NCI-H146 treated with DMSO at 0.1 percent for 48 hours (cell line): ENCODE data around the gene TAF1.
A peak's percentile ranks its signal among the peaks of the same experiment; 100 is the strongest.
"Not testable (repeated sequence)": the region's sequence is repeated elsewhere in the genome, so short reads cannot be mapped to it uniquely, and the experiment has no call there.

ENCODE experiments used
- DNase-seq: peaks from one replicate; lab custom pipeline; 2025; ENCODE audit not compliant: unreplicated experiment; lab: John Stamatoyannopoulos, UW

Gene TAF1

GRCh38 chrX:71365875-71366673 is at the start of gene TAF1:
Gene TAF1, plus strand, starts transcription at chrX:71366357. Its CDS starts 18 bp downstream, at chrX:71366375.
- DNase-seq, result peak; percentile 94

DNA sequence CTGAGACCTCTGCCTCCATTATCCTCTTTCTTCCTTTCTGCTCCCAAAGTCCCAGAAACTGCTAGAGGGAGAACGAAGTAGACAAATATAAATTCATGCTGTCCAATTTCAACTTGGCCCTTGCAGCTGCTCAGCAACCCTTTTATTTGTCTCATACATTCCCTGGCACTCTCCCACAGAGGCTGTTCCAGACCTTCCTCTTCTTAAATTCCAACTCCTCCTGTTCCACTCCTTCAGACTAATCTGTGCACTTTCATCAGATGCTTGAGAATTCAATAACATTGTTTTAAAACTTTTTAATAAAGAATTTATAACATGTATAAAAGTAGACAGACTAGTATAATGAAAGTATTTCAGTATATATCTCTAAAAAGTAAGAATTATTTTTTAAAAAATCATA is 49.2 kb upstream of the TAF1 start:
- DNase-seq, result not testable (repeated sequence)

- DNase-seq, result no peak
These were observed 46.0 kb upstream of the TAF1 start for GRCh38 chrX:71320126-71320525.

DNA sequence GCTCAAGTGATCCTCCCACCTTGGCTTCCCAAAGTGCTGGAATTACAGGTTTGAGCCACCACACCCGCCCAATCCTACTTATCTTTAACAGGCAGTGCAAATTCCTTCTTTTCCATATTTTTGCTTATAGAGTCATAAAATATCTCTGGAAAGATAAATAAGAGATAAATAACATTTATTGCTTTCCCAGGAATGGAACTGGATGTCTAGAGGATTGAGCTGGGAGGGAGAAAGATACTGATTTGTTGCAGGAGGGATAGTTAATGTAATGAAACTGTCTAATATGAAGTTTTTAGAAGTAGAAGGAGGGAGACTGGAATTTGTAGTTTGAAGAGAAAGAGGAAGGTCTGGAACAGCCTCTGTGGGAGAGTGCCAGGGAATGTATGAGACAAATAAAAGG is 44.4 kb upstream of the TAF1 start:
- no peak for DNase-seq

GRCh38 chrX:71324452-71324851 is 41.7 kb upstream of the TAF1 start:
- not testable (repeated sequence) for DNase-seq

DNA sequence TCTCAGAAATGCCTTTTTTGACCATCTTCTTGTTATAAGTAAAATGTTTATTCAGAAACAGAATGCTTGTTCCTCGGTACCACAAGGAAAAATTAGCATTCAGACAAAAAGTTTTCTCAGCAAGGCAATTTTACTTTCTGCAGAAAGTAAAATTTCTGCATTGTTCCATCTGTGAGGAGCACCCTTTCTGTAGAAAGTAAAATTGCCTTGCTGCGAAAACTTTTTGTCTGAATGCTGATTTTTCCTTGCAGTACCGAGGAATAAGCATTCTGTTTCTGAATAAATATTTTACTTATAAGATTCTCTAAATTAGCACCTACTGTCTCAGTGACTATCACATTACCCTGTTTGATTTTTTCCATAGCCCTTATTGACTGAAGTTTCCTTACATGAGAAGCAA is 39.8 kb upstream of the TAF1 start:
- no peak for DNase-seq

- DNase-seq, result not testable (repeated sequence)
These were observed 16.9 kb upstream of the TAF1 start for GRCh38 chrX:71349151-71349665.

DNA sequence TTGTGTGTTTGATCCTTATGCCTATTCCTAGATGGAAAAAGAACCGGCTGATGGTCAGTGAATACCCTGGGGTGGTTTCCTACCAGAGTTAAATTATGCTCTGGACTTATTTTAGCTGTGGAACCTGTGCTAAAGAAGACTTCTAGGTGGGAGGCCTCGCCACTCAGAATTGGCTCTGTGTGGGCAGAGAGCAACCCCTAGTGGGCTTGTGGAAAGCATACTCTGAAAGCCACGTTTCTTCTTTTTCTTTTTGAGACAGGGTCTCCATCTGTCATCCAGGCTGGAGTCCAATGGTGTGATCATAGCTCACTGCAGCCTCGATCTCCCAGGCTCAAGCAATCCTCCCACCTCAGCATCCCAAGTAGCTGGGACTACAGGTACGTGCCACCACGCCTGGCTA is 16.3 kb upstream of the TAF1 start:
- not testable (repeated sequence) for DNase-seq

GRCh38 chrX:71352439-71352838 is 13.7 kb upstream of the TAF1 start:
- not testable (repeated sequence) for DNase-seq

GRCh38 chrX:71364221-71364620 is 1.9 kb upstream of the TAF1 start:
- no peak for DNase-seq

DNA sequence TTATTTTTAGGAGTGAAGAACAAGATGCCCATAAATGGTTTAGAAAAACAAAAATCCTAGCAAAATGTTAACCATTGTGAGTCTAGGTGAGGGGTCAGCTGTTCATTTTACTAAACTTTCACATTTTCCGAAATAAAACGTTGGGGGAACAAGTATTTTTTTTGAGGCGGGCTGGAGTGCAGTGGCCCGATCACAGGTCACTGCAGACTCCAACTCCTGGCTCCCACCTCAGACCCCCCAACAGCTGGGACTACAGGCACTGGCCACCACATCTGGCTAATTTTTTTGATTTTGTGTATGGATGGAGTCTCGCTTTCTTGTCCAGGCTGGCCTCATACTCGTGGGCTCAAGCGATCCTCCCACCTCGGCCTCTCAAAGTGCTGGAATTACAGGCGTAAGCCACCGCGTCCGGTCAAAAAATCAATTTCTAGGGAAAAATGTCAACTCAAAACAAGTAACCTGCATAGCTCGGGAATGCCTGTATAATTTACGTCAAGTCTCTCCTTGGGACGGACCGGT is 742 bp upstream of the TAF1 start:
- DNase-seq, result no peak

DNA sequence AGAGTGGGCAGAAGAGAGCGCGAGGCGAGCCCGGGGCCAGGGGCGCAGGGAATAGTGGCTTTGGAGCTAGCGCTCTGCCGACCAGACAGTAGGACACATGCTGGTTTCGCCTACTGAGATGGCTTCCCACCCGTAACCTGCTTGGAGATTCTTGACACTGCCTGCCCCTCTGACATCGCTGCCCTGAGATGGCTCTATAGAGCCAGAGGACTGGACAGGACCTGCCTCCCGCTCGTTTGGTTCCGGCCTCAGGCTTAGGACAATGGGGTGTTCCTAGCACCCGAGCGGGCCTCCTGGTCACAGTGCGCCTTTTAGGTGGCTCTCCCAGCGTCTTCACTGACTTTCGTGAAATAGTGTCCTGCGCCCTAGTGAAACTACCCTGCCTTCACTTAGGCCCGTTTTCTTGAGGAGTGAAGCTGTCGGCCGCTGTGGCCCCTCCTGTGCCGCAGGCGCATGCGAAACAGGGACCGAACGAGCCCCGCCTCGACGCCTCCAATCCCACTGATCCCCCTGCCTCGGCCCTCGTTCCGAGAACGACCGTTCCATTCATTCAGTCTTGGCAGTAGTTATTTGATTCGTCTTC is 608 bp downstream of the TAF1 start:
- peak; percentile 6 for DNase-seq

GRCh38 chrX:71367396-71367795 is 1.2 kb downstream of the TAF1 start:
- DNase-seq, result no peak

GRCh38 chrX:71372388-71372787 is 6.2 kb downstream of the TAF1 start:
- DNase-seq, result no peak

DNA sequence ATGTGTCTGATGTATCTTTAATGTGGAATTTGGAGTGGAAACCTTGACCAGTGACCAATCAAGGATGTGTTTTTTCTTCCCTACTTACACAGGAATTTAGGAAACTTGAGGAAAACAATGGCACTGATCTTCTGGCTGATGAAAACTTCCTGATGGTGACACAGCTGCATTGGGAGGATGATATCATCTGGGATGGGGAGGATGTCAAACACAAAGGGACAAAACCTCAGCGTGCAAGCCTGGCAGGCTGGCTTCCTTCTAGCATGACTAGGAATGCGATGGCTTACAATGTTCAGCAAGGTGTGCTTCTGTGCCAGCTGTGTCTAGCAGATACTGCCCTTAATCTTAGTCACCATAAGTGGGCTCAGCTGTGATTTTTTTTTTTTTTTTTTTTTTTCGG is 12.6 kb downstream of the TAF1 start:
- DNase-seq, result no peak

- not testable (repeated sequence) for DNase-seq
These were observed 25.6 kb downstream of the TAF1 start for GRCh38 chrX:71391725-71392124.

DNA sequence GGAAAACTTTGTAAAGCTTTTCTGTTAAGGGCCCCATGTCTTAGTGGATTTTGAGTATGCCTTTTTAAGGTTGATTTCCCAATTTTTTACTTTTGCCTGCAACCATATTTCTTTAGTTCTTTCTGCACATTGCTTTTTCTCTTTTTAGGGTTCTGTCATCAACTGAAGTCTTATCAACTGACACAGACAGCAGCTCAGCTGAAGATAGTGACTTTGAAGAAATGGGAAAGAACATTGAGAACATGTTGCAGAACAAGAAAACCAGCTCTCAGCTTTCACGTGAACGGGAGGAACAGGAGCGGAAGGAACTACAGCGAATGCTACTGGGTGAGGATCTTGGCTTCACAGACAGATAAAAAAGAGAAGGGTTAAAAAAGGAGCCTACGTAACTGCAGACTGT is 27.8 kb downstream of the TAF1 start:
- no peak for DNase-seq

GRCh38 chrX:71396576-71396975 is 30.4 kb downstream of the TAF1 start:
- no peak for DNase-seq

DNA sequence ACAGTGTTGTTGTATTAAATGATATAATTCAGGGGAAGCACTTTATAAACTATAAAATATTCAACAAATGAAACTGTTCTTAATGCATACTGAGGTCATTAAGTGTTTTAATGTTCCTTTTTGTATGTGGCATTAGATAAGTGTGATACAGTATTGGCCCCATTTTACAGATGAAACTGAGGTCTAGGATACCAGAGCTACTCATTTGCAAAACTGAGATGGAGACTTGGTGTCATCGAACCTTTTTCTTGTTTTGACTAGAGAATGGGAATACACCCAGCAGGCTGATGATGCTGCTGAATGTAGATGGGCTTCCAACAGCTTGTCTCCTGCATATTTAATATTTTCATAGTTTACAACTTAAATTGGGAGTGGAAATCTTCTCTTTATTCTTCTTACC is 34.6 kb downstream of the TAF1 start:
- DNase-seq, result no peak

DNA sequence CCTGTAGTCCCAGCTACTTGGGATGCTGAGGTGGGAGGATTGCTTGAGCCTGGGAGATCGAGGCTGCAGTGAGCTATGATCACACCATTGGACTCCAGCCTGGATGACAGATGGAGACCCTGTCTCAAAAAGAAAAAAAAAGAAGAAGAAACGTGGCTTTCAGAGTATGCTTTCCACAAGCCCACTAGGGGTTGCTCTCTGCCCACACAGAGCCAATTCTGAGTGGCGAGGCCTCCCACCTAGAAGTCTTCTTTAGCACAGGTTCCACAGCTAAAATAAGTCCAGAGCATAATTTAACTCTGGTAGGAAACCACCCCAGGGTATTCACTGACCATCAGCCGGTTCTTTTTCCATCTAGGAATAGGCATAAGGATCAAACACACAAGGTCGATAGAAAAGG is 50.1 kb downstream of the TAF1 start:
- DNase-seq, result not testable (repeated sequence)

DNA sequence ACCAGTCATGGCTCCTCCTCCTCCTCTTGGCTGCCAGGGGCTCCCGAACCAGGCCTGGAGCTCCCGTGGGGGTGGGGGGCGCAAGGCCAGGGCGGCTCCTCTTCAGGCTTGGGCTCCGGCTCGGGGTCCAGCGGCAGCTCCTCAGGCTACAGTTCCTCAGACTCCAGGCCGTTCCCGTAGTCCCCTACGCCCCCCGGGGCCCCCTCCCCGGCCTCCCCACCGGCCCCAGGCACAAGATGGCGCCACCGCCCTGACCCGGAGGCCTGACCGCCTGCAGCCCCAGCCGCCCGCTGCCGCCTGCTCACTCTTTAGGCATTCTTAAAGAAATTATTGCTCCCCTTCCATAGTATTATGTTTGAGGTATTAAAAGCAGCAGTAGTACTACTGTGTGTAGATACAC is 54.5 kb downstream of the TAF1 start:
- DNase-seq, result no peak

DNA sequence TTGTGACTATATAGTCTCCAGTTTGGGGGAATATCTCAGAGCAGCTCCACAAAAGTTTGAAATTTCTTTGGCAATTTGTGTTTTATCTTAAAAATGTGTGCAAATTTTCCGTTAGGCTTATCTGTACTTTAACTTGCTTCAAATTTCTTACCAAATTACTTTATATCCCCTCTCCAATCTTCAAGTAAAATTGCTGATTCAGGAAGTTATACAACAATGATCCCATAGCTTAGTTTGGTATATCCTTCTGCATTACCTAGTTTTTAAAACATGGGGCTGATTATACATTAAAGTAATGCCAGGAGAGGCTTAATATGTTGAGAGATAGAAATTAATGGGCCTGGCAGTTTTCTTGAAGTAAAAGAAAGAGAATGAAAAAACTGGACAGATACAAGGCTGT is 66.6 kb downstream of the TAF1 start:
- DNase-seq, result no peak
